Skeletal muscle tissue (tissue), 4 donors: Measurements from ENCODE around the gene LGALSL. TPM values are rescaled to one million over a fixed set of nuclear protein-coding genes. Genes with fewer than 3 reads are reported as not detected.

ENCODE experiments used
- H3K27ac ChIP-seq: one replicate; pipeline ENCODE4 v1.7.0; 2013; ENCODE audit warnings: mild to moderate bottlenecking, low read depth, low read length, inconsistent platforms
- H3K27me3 ChIP-seq, 3 donors: one replicate each; pipeline ENCODE4 v1.7.0; 2013; ENCODE audit warnings: low read length in 3 of 3; ENCODE audit not compliant: control insufficient read depth in 3 of 3, insufficient read depth in 3 of 3
- H3K36me3 ChIP-seq, 3 donors: one replicate each; pipeline ENCODE4 v1.7.0; 2013; ENCODE audit warnings: low read length in 3 of 3; ENCODE audit not compliant: control insufficient read depth in 3 of 3, insufficient read depth in 3 of 3
- H3K4me1 ChIP-seq, 3 donors: one replicate each; pipeline ENCODE4 v1.7.0; 2013; ENCODE audit warnings: low read length in 3 of 3, mild to moderate bottlenecking in 3 of 3; ENCODE audit not compliant: control insufficient read depth in 3 of 3, insufficient read depth in 3 of 3
- H3K4me3 ChIP-seq, 3 donors: one replicate each; pipeline ENCODE4 v1.7.0; 2013; ENCODE audit warnings: low read length in 3 of 3
- H3K9ac ChIP-seq, 3 donors: one replicate each; pipeline ENCODE4 v1.7.0; 2013; ENCODE audit warnings: low read length in 3 of 3, mild to moderate bottlenecking in 3 of 3, moderate library complexity in 2 of 3, low read depth in 1 of 3
- H3K9me3 ChIP-seq, 3 donors: one replicate each; pipeline ENCODE4 v1.7.0; 2013; ENCODE audit warnings: low read length in 3 of 3; ENCODE audit not compliant: control insufficient read depth in 3 of 3
- total RNA-seq: library from RNA; depleted of rRNA; stranded (reverse); fragments of >200 nt; gene quantifications from one replicate; pipeline ENCODE4 v1.2.3, GENCODE V29; 2014
- donor health status: Osteomylitis.

Gene LGALSL
- total RNA-seq, 1 donor from 2014 or later, result 11.5 TPM

DNA sequence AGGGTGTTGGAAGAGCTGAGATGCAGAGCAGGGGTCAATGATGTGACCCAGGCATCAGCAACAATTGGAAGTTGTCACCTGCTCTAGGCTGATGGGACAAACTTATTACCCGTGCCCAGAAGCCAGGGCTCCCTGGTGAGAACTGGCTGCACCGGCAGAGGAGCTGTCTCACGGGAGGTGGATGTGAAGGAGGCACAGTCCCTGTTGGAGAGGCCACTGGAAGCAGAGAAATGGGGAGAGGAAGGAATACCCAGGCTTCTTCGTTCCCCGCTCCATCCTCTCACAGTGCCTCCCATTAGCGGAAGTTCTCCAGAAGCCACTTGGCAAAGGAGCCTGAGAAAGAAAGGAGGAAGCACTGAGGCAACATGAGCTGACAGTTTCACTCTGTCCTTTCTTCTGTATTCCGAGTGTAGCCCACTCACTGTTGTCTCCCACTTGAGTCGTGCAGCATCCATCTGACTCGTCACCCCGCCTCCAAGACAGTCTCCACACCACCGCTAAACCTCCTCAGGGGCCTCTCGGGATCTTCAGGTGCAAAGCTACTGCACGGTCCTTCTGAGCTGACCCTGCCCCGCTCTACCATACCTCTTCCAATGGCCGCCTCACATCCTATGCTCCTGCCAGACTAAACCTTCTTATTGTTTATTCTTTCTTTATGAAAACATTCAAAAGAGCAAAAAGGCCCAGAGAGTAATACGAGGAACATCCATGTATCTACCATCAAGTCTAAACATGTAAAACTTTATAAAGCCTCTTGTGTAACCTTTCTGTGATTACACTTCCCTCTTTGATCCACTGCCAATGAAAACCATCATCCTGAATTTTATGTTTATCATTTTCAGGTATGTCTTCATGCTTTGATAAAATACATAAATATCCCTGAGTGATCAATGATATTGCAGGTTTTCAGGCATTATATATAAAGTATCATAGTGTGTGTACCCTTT lies 51.1 kb downstream of the LGALSL start:
- H3K27me3 ChIP-seq, result no peaks in the 10 kb centered on the region
- no peaks in the 10 kb centered on the region for H3K9me3 ChIP-seq
- H3K4me1 ChIP-seq, result no peaks in the 10 kb centered on the region
- no peaks in the 10 kb centered on the region for H3K36me3 ChIP-seq
- H3K9ac ChIP-seq, result no peak overlapping the region
- H3K27ac ChIP-seq, result no peak overlapping the region
- no peak overlapping the region for H3K4me3 ChIP-seq

DNA sequence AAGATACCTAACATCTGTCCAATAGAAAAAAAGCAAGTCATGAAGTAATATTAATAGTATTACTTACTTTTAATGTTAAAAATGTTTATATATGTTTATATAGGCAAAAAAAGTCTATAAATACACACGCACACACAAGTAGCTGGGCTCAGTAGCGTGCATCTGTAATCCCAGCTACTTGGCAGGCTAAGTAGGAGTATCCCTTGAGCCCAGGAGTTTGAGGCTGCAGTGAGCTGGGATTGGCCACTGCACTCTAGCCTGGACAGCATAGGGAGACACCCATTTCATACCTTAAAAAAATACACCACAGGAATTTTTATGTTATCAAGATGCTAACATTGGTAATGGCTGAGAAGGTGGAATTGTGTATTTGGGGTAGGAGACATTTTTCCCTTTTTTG lies 52.7 kb downstream of the LGALSL start:
- H3K27ac ChIP-seq, result no peak overlapping the region
- H3K36me3 ChIP-seq, result no peaks in the 10 kb centered on the region
- no peaks in the 10 kb centered on the region for H3K27me3 ChIP-seq
- H3K4me1 ChIP-seq, result no peaks in the 10 kb centered on the region
- no peak overlapping the region for H3K9ac ChIP-seq
- no peaks in the 10 kb centered on the region for H3K9me3 ChIP-seq
- no peak overlapping the region for H3K4me3 ChIP-seq

Other genes with a start within 250 kb of the LGALSL start
- 36.0 TPM for gene AFTPH, start 70.2 kb downstream of the LGALSL start, total RNA-seq
- 9.4 TPM for gene SERTAD2, start 199.8 kb downstream of the LGALSL start, total RNA-seq